Uterus (tissue), 2 donors: ENCODE results near the gene P2RX4.

Experiments
- POLR2A ChIP-seq, 2 donors: fragments of 450-650 bp; IDR thresholded peaks; one replicate each; pipeline ENCODE4 v1.6.1; 2016; ENCODE audit warnings: antibody characterized with exemption in 2 of 2, mild to moderate bottlenecking in 1 of 2, moderate library complexity in 1 of 2
- TF ChIP-seq, protein P1 (sequence below), 4 experiments: fragments of 200-600 bp in 2 of 4; fragments of 450-650 bp in 2 of 4; sonication (generic) in 2 of 4; IDR thresholded peaks; one replicate each; pipeline ENCODE4 v1.5.1; 2016 to 2019; ENCODE audit warnings: antibody characterized with exemption in 4 of 4, mild to moderate bottlenecking in 2 of 4, moderate library complexity in 1 of 4

DNA sequence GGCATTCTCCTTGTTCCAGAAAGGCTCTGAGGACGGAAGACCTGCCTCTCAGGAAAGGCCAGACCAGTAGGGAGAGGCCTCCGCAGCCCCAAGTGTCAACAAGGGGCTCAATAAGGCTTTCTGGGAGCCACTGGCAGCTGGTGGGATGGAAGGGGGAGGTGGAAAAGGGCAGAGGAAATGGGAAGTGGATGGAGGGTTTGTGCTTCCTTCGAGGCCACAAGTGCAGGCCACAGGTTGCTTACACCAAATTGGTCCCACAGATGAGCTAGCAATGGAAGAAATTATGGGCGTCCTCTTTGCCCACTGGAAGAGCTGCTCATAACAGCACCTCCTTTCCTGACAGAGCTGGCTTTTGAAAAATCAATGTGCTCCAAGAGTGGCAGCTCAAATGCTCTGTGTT lies 28.2 kb downstream of the P2RX4 start:
- TF ChIP-seq, protein P1, sequence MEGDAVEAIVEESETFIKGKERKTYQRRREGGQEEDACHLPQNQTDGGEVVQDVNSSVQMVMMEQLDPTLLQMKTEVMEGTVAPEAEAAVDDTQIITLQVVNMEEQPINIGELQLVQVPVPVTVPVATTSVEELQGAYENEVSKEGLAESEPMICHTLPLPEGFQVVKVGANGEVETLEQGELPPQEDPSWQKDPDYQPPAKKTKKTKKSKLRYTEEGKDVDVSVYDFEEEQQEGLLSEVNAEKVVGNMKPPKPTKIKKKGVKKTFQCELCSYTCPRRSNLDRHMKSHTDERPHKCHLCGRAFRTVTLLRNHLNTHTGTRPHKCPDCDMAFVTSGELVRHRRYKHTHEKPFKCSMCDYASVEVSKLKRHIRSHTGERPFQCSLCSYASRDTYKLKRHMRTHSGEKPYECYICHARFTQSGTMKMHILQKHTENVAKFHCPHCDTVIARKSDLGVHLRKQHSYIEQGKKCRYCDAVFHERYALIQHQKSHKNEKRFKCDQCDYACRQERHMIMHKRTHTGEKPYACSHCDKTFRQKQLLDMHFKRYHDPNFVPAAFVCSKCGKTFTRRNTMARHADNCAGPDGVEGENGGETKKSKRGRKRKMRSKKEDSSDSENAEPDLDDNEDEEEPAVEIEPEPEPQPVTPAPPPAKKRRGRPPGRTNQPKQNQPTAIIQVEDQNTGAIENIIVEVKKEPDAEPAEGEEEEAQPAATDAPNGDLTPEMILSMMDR (IDR thresholded peaks at IDR 0.05): no peak
- TF ChIP-seq POLR2A (IDR thresholded peaks at IDR 0.05): no peak
